ENCODE measurements around the gene RALGAPA2. TPM values are rescaled to one million over a fixed set of nuclear protein-coding genes. Genes with fewer than 3 reads are reported as not detected.

The RALGAPA2 gene
- total and polyA plus RNA-seq, 2 experiments from 2014 or later = 13.1 to 43.4 TPM

DNA sequence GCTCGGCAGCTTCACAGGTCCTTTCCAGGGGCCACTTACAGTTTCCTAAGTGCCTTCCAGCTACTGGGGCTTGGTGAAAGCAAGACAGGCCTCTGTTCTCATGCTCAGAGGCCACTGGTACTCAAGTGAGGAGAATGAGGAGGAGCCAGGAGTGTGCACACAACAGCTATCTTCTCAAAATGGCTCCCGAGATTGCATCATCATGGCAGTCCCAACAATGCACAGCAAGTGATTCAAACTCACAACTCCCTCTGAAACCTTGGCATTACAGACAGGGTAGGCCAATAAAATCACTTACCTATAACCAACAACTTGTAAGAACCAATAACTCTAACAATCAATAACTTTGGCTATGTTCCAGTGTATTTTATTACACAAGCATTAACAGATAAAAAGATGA lies 77.4 kb downstream of the RALGAPA2 start:
- Histone ChIP-seq H3K4me3 (no peak overlapping the region), H4K20me1 (replicated peaks; ENCODE audit: insufficient read depth) (no peaks in the 10 kb centered on the region), H3K36me3 (ENCODE audit: insufficient read depth) (no peaks in the 10 kb centered on the region), H3F3A (replicated peaks; ENCODE audit: low read depth) (no peaks in the 10 kb centered on the region), H3K4me2 (no peak overlapping the region), H3K79me2 (replicated peaks; ENCODE audit: insufficient read depth) (no peaks in the 10 kb centered on the region), H3K27ac (ENCODE audit: low read depth) (no peak overlapping the region), H2AFZ (no peak overlapping the region), H3K27me3 (ENCODE audit: insufficient read depth) (no peaks in the 10 kb centered on the region), H3K9me2 (ENCODE audit: insufficient read depth) (no peaks in the 10 kb centered on the region; the same call in 1 of the 2 replicates), H3K4me1 (ENCODE audit: insufficient read depth) (no peaks in the 10 kb centered on the region)
- Mint-ChIP-seq H3K27ac (no peak overlapping the region), H3K36me3 (ENCODE audit: low read depth) (peaks cover 21% of the 10 kb centered on the region; the same call in 2 of the 3 replicates), H3K9me3 (no peaks in the 10 kb centered on the region), H3K4me3 (no peak overlapping the region), H3K27me3 (ENCODE audit: insufficient read depth, low read depth, poor library complexity) (peaks cover 3% of the 10 kb centered on the region), H3K4me1 (no peaks in the 10 kb centered on the region)
- TF ChIP-seq, protein P1, sequence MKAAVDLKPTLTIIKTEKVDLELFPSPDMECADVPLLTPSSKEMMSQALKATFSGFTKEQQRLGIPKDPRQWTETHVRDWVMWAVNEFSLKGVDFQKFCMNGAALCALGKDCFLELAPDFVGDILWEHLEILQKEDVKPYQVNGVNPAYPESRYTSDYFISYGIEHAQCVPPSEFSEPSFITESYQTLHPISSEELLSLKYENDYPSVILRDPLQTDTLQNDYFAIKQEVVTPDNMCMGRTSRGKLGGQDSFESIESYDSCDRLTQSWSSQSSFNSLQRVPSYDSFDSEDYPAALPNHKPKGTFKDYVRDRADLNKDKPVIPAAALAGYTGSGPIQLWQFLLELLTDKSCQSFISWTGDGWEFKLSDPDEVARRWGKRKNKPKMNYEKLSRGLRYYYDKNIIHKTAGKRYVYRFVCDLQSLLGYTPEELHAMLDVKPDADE (IDR thresholded peaks at IDR 0.05) = no peak
- TF ChIP-seq NANOG (IDR thresholded peaks at IDR 0.05; ENCODE audit: borderline replicate concordance) (no peak), REST (IDR thresholded peaks at IDR 0.05; ENCODE audit: unreplicated experiment) (no peak), EZH2phosphoT487 (IDR thresholded peaks at IDR 0.05; ENCODE audit: unreplicated experiment) (no peak), JUNB (IDR thresholded peaks at IDR 0.05; ENCODE audit: unreplicated experiment) (no peak), EZH2 (IDR thresholded peaks at IDR 0.05; ENCODE audit: low read depth, unreplicated experiment) (no peak), ZNF331 (CRISPR knock-in tag; IDR thresholded peaks at IDR 0.05; ENCODE audit: low read depth) (no peak), CTCF (conservative IDR thresholded peaks at IDR 0.05; ENCODE audit: low read depth in 2 of 2) (no peak)
- TF ChIP-seq, protein P2, sequence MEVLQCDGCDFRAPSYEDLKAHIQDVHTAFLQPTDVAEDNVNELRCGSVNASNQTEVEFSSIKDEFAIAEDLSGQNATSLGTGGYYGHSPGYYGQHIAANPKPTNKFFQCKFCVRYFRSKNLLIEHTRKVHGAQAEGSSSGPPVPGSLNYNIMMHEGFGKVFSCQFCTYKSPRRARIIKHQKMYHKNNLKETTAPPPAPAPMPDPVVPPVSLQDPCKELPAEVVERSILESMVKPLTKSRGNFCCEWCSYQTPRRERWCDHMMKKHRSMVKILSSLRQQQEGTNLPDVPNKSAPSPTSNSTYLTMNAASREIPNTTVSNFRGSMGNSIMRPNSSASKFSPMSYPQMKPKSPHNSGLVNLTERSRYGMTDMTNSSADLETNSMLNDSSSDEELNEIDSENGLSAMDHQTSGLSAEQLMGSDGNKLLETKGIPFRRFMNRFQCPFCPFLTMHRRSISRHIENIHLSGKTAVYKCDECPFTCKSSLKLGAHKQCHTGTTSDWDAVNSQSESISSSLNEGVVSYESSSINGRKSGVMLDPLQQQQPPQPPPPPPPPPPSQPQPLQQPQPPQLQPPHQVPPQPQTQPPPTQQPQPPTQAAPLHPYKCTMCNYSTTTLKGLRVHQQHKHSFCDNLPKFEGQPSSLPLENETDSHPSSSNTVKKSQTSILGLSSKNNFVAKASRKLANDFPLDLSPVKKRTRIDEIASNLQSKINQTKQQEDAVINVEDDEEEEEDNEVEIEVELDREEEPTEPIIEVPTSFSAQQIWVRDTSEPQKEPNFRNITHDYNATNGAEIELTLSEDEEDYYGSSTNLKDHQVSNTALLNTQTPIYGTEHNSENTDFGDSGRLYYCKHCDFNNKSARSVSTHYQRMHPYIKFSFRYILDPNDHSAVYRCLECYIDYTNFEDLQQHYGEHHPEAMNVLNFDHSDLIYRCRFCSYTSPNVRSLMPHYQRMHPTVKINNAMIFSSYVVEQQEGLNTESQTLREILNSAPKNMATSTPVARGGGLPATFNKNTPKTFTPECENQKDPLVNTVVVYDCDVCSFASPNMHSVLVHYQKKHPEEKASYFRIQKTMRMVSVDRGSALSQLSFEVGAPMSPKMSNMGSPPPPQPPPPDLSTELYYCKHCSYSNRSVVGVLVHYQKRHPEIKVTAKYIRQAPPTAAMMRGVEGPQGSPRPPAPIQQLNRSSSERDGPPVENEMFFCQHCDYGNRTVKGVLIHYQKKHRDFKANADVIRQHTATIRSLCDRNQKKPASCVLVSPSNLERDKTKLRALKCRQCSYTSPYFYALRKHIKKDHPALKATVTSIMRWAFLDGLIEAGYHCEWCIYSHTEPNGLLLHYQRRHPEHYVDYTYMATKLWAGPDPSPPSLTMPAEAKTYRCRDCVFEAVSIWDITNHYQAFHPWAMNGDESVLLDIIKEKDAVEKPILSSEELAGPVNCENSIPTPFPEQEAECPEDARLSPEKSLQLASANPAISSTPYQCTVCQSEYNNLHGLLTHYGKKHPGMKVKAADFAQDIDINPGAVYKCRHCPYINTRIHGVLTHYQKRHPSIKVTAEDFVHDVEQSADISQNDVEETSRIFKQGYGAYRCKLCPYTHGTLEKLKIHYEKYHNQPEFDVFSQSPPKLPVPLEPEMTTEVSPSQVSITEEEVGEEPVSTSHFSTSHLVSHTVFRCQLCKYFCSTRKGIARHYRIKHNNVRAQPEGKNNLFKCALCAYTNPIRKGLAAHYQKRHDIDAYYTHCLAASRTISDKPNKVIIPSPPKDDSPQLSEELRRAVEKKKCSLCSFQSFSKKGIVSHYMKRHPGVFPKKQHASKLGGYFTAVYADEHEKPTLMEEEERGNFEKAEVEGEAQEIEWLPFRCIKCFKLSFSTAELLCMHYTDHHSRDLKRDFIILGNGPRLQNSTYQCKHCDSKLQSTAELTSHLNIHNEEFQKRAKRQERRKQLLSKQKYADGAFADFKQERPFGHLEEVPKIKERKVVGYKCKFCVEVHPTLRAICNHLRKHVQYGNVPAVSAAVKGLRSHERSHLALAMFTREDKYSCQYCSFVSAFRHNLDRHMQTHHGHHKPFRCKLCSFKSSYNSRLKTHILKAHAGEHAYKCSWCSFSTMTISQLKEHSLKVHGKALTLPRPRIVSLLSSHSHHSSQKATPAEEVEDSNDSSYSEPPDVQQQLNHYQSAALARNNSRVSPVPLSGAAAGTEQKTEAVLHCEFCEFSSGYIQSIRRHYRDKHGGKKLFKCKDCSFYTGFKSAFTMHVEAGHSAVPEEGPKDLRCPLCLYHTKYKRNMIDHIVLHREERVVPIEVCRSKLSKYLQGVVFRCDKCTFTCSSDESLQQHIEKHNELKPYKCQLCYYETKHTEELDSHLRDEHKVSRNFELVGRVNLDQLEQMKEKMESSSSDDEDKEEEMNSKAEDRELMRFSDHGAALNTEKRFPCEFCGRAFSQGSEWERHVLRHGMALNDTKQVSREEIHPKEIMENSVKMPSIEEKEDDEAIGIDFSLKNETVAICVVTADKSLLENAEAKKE (CRISPR knock-in tag; IDR thresholded peaks at IDR 0.05) = no peak
- DNase-seq (ENCODE audit: low spot score) (no peak), ATAC-seq (no peak)
